Body of pancreas (tissue), 4 donors: Measurements from ENCODE around the gene RAP2B. TPM values are rescaled to one million over a fixed set of nuclear protein-coding genes. Genes with fewer than 3 reads are reported as not detected.

Experiments
- ATAC-seq: fragments of 150-250 bp; one replicate; pipeline ENCODE4 v1.9.1; 2016
- DNase-seq, 4 donors: peaks; one replicate each; pipeline ENCODE4 v3.0.0-alpha.2; 2019
- H3K27ac ChIP-seq, 4 donors: fragments of 200-600 bp; sonication (generic); 1 replicate in 3 of 4; 2 replicates in 1 of 4; pipeline versions ENCODE4 v1.5.1 to v1.6.1; 2016 to 2019; ENCODE audit warnings: mild to moderate bottlenecking in 1 of 4, mixed read lengths in 1 of 4, moderate library complexity in 1 of 4
- H3K27me3 ChIP-seq, 2 donors: fragments of 200-600 bp; sonication (generic); one replicate each; pipeline ENCODE4 v1.6.0; 2016; ENCODE audit warnings: mild to moderate bottlenecking in 1 of 2
- H3K36me3 ChIP-seq, 2 donors: fragments of 200-600 bp; sonication (generic); replicated peaks in 1 of 2; 2 replicates each; pipeline ENCODE4 v1.5.1; 2016; ENCODE audit warnings: low read depth in 2 of 2; ENCODE audit not compliant: insufficient read depth in 1 of 2
- H3K4me1 ChIP-seq: fragments of 200-600 bp; sonication (generic); one replicate; pipeline ENCODE4 v1.6.0; 2016
- H3K4me3 ChIP-seq, 2 donors: fragments of 200-600 bp; sonication (generic); 1 replicate in 1 of 2; 2 replicates in 1 of 2; pipeline ENCODE4 v1.5.1; 2016 to 2019
- H3K9me3 ChIP-seq, 3 donors: fragments of 200-600 bp; sonication (generic); 1 replicate in 2 of 3; 2 replicates in 1 of 3; pipeline ENCODE4 v1.5.1; 2016
- CTCF ChIP-seq, 7 experiments: fragments of 450-650 bp in 4 of 7; fragments of 200-600 bp in 3 of 7; sonication (generic) in 3 of 7; IDR thresholded peaks; one replicate each; pipeline ENCODE4 v1.5.1; 2016 to 2019; ENCODE audit warnings: antibody characterized with exemption in 7 of 7
- POLR2A ChIP-seq, 3 donors: fragments of 450-650 bp; IDR thresholded peaks; one replicate each; pipeline ENCODE4 v1.6.1; 2016; ENCODE audit warnings: antibody characterized with exemption in 3 of 3, mild to moderate bottlenecking in 2 of 3
- WGBS, 2 donors: methylation state at CpG; one replicate each; pipeline ENCODE4 v1.1.5; 2017; 5-methylcytosine and 5-hydroxymethylcytosine counted together
- intact Hi-C: fragments of 100-400 bp; cut with DNase I; formaldehyde crosslinking; loops from one replicate; pipeline ENCODE4 v1.15.1; 2023
- total RNA-seq, 2 donors: library from RNA; depleted of rRNA; stranded (reverse); fragments of >200 nt; gene quantifications; one replicate each; pipeline ENCODE4 v1.1.0, GENCODE V29; 2016

RAP2B gene
- total RNA-seq, 2 donors from 2014 or later = 3.6 to 6.5 TPM

GRCh38 chr3:153163393-153163724 lies 1.3 kb downstream of the RAP2B start:
- peaks cover 20% of the 10 kb centered on the region for H3K4me1 ChIP-seq
- H3K27ac ChIP-seq = peak overlapping the region in 3 of 4 donors; percentile 90 to 99 (median 92)
- peak overlapping the region; percentile 50 to 84 for H3K4me3 ChIP-seq
- no peaks in the 10 kb centered on the region for H3K36me3 ChIP-seq
- no peaks in the 10 kb centered on the region for H3K27me3 ChIP-seq
- intact Hi-C loops = no loop called here
- DNase-seq = no peak
- ATAC-seq = no peak
- WGBS, 2 donors = 5 to 9% methylated on average over 8 to 9 of the region's 9 CpGs
- no peak for TF ChIP-seq CTCF (IDR thresholded peaks at IDR 0.05)
- no peak for TF ChIP-seq POLR2A (IDR thresholded peaks at IDR 0.05)
- no peaks in the 10 kb centered on the region for H3K9me3 ChIP-seq

GRCh38 chr3:153163756-153164550 lies 1.9 kb downstream of the RAP2B start:
- no peak for DNase-seq
- Histone ChIP-seq H3K27ac (peak overlapping the region in 1 of 4 donors; percentile 99), H3K27me3 (no peaks in the 10 kb centered on the region), H3K9me3 (no peaks in the 10 kb centered on the region), H3K36me3 (no peaks in the 10 kb centered on the region), H3K4me3 (no peak overlapping the region), H3K4me1 (peaks cover 20% of the 10 kb centered on the region)
- 19% methylated on average over 5 of the region's 5 CpGs for WGBS, 2 donors
- intact Hi-C loops = no loop called here
- no peak for TF ChIP-seq CTCF (IDR thresholded peaks at IDR 0.05)
- no peak for TF ChIP-seq POLR2A (IDR thresholded peaks at IDR 0.05)
- ATAC-seq = no peak

GRCh38 chr3:153165261-153165681 lies 3.2 kb downstream of the RAP2B start:
- TF ChIP-seq CTCF (IDR thresholded peaks at IDR 0.05) (no peak), POLR2A (IDR thresholded peaks at IDR 0.05) (no peak)
- no peak for DNase-seq
- no peak overlapping the region for H3K4me3 ChIP-seq
- no peaks in the 10 kb centered on the region for H3K9me3 ChIP-seq
- ATAC-seq = no peak
- H3K27ac ChIP-seq = no peak overlapping the region
- intact Hi-C loops = no loop called here
- H3K36me3 ChIP-seq = no peaks in the 10 kb centered on the region
- no peaks in the 10 kb centered on the region for H3K27me3 ChIP-seq
- peaks cover 20% of the 10 kb centered on the region for H3K4me1 ChIP-seq

GRCh38 chr3:153166206-153166605 lies 4.2 kb downstream of the RAP2B start:
- TF ChIP-seq CTCF (IDR thresholded peaks at IDR 0.05) = no peak
- TF ChIP-seq POLR2A (IDR thresholded peaks at IDR 0.05) = no peak
- intact Hi-C loops = no loop called here
- peaks cover 20% of the 10 kb centered on the region for H3K4me1 ChIP-seq
- ATAC-seq = no peak
- WGBS, 2 donors = 64 to 75% methylated on average over 3 of the region's 3 CpGs
- H3K36me3 ChIP-seq = no peaks in the 10 kb centered on the region
- H3K9me3 ChIP-seq = no peaks in the 10 kb centered on the region
- H3K4me3 ChIP-seq = no peak overlapping the region
- H3K27ac ChIP-seq = no peak overlapping the region
- DNase-seq = no peak
- H3K27me3 ChIP-seq = no peaks in the 10 kb centered on the region

- peaks cover 20% of the 10 kb centered on the region for H3K4me1 ChIP-seq
- intact Hi-C loops = no loop called here
- TF ChIP-seq POLR2A (IDR thresholded peaks at IDR 0.05) = no peak
- no peak for TF ChIP-seq CTCF (IDR thresholded peaks at IDR 0.05)
- H3K27ac ChIP-seq = no peak overlapping the region
- H3K9me3 ChIP-seq = no peaks in the 10 kb centered on the region
- WGBS, 2 donors = 86 to 88% methylated on average over 2 of the region's 2 CpGs
- no peak overlapping the region for H3K4me3 ChIP-seq
- ATAC-seq (no peak), DNase-seq (no peak)
- H3K27me3 ChIP-seq = no peaks in the 10 kb centered on the region
- H3K36me3 ChIP-seq = no peaks in the 10 kb centered on the region
These were observed 4.8 kb downstream of the RAP2B start for GRCh38 chr3:153166796-153167195.
